ENCODE results near the gene IL1A. TPM values are rescaled to one million over a fixed set of nuclear protein-coding genes. Genes with fewer than 3 reads are reported as not detected.

Gene IL1A
- total RNA-seq, 2 experiments from 2014 or later, result not detected

DNA sequence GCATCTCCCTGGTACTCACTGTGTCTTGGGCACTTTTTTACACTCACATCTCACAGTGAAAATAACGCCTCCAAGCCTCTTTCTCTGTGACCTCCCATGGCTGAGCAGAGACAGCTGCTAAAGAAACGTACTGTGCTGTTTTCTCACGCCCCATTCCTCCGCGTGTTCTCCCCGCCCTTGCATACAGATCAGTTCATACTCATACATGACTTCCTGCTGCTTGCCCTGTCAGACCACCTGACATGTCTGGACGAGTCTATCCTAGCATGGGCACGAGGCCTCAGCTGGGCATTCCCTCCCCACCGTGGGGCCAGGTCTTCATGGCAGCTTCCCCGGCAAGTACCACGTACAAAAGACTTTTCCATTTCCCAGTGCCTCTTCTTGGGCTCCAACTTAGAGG, 21.2 kb upstream of the IL1A start:
- intact Hi-C loops (cut with DNase I, micrococcal nuclease), result no loop called here
- H3K27me3 Mint-ChIP-seq, result no peaks in the 10 kb centered on the region
- Histone ChIP-seq H3K9me3 (ENCODE audit: control insufficient read depth in 1 of 2, insufficient read depth in 1 of 2, low read length in 2 of 2) (peaks cover 0 to 6% of the 10 kb centered on the region in 2 experiments), H3K36me3 (ENCODE audit: insufficient read depth, low read length) (no peaks in the 10 kb centered on the region), H3K4me1 (ENCODE audit: insufficient read depth, low read length) (no peaks in the 10 kb centered on the region), H3K4me3 (ENCODE audit: low read length) (no peak overlapping the region), H3K27me3 (ENCODE audit: control insufficient read depth in 1 of 2, insufficient read depth in 2 of 2, low read length in 2 of 2) (no peaks in the 10 kb centered on the region), H3K27ac (ENCODE audit: low read depth in 1 of 2, low read length in 2 of 2) (no peak overlapping the region)
- TF ChIP-seq, protein P1, sequence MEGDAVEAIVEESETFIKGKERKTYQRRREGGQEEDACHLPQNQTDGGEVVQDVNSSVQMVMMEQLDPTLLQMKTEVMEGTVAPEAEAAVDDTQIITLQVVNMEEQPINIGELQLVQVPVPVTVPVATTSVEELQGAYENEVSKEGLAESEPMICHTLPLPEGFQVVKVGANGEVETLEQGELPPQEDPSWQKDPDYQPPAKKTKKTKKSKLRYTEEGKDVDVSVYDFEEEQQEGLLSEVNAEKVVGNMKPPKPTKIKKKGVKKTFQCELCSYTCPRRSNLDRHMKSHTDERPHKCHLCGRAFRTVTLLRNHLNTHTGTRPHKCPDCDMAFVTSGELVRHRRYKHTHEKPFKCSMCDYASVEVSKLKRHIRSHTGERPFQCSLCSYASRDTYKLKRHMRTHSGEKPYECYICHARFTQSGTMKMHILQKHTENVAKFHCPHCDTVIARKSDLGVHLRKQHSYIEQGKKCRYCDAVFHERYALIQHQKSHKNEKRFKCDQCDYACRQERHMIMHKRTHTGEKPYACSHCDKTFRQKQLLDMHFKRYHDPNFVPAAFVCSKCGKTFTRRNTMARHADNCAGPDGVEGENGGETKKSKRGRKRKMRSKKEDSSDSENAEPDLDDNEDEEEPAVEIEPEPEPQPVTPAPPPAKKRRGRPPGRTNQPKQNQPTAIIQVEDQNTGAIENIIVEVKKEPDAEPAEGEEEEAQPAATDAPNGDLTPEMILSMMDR (IDR thresholded peaks at IDR 0.05), result no peak
- CTCF ChIA-PET, result no interaction called here
- POLR2A ChIA-PET, result interaction anchor here (0.7 kb wide), 1 partner anchor 9 kb away, joined by 3 read pairs; no protein-coding TSS in a partner anchor
- H3K4me1 Mint-ChIP-seq (ENCODE audit: low read depth), result no peaks in the 10 kb centered on the region
- DNase-seq (no peak), ATAC-seq (ENCODE audit: poor library complexity) (no peak)
- H3K9me3 Mint-ChIP-seq, result peaks cover 4% of the 10 kb centered on the region
- H3K36me3 Mint-ChIP-seq (ENCODE audit: low read depth), result no peaks in the 10 kb centered on the region
- H3K4me3 Mint-ChIP-seq, result no peak overlapping the region
- no peak overlapping the region for H3K27ac Mint-ChIP-seq

DNA sequence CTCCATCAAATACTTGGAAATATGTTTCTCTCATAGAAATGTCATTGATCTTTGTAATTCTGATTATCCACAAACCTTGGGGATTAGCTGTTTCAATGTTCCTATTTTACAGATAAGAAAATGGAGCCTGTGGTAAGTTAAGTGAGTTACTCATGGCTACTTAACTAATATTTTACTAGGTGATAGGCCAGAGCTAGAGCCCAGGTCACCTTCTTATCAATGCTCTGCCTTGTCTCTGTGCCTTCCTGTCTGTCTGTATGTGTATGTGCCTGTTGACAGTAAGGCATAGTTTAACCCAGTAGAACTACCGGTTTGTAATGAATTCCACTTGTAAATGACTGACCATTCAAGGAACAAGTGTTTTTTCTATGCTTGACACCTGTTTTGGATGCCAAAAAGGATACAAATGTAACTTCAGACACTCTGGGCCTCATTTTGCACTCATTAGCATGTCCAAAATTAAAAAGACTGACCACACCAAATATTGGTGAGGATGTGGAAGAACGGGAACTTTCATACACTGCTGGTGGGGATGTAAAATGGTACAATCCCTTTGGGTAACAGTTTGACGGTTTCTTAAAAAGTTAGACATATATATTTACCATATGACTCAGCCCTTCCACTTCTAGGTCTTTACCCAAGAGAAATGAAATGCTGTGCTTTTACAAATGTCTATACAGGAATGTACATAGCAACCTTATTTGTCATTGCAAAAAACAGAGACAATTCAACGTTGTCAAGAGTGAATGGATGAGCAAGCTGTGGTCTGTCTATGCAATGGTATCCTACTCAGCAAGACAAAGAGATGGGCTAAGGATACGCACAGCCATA, 19.6 kb upstream of the IL1A start:
- peaks cover 0 to 6% of the 10 kb centered on the region in 2 experiments for H3K9me3 ChIP-seq (ENCODE audit: control insufficient read depth in 1 of 2, insufficient read depth in 1 of 2, low read length in 2 of 2)
- TF ChIP-seq, protein P1 (IDR thresholded peaks at IDR 0.05), result no peak
- H3K9me3 Mint-ChIP-seq, result peaks cover 4% of the 10 kb centered on the region
- no peak overlapping the region for H3K27ac ChIP-seq (ENCODE audit: low read depth in 1 of 2, low read length in 2 of 2)
- no peaks in the 10 kb centered on the region for H3K27me3 ChIP-seq (ENCODE audit: control insufficient read depth in 1 of 2, insufficient read depth in 2 of 2, low read length in 2 of 2)
- DNase-seq, result no peak
- ChIA-PET CTCF (no interaction called here), POLR2A (no interaction called here)
- no peak overlapping the region for H3K4me3 Mint-ChIP-seq
- ATAC-seq (ENCODE audit: poor library complexity), result no peak
- H3K27me3 Mint-ChIP-seq, result no peaks in the 10 kb centered on the region
- no peaks in the 10 kb centered on the region for H3K36me3 ChIP-seq (ENCODE audit: insufficient read depth, low read length)
- H3K27ac Mint-ChIP-seq, result no peak overlapping the region
- H3K4me3 ChIP-seq (ENCODE audit: low read length), result no peak overlapping the region
- no peaks in the 10 kb centered on the region for H3K4me1 ChIP-seq (ENCODE audit: insufficient read depth, low read length)
- intact Hi-C loops (cut with DNase I, micrococcal nuclease), result no loop called here
- no peaks in the 10 kb centered on the region for H3K4me1 Mint-ChIP-seq (ENCODE audit: low read depth)
- no peaks in the 10 kb centered on the region for H3K36me3 Mint-ChIP-seq (ENCODE audit: low read depth)

DNA sequence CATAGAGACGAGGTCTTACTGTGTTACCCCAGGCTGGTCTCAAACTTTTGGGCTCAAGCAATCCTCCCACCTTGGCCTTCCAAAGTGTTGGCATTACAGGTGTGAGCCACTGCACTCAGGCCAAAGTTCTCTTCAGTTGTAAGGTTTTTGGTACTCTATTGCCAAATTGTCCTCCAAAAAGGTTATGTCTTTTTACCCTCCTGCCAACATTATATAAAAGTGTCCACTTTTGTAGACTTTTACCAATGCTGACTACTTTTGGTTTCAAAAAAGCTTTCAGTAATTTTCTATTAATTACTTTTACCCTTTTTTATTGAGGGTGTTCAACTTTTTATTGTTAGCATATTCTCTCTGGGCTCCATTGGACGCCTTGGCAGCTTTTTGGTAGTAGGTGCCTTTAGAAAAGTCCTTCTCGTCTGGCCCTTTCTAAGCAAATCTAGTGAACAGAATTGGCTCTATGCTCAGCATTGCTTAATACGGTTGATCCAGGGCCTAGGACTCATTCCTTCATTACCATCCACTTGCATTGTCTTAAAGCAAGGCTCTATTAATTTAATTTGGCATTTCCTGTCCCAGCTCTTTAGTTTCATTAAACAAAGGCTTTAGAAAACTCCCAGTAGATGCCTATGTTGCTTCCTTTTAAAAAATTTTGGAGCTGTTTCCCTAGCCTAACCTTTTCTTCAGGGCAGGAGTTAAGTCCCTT, 16.7 kb upstream of the IL1A start:
- Mint-ChIP-seq H3K27ac (no peak overlapping the region), H3K27me3 (no peaks in the 10 kb centered on the region), H3K36me3 (ENCODE audit: low read depth) (no peaks in the 10 kb centered on the region), H3K4me3 (no peak overlapping the region), H3K9me3 (no peaks in the 10 kb centered on the region), H3K4me1 (ENCODE audit: low read depth) (no peaks in the 10 kb centered on the region)
- intact Hi-C loops (cut with DNase I, micrococcal nuclease), result no loop called here
- Histone ChIP-seq H3K4me1 (ENCODE audit: insufficient read depth, low read length) (no peaks in the 10 kb centered on the region), H3K4me3 (ENCODE audit: low read length) (no peak overlapping the region), H3K27ac (ENCODE audit: low read depth in 1 of 2, low read length in 2 of 2) (no peak overlapping the region), H3K9me3 (ENCODE audit: control insufficient read depth in 1 of 2, insufficient read depth in 1 of 2, low read length in 2 of 2) (no peaks in the 10 kb centered on the region), H3K27me3 (ENCODE audit: control insufficient read depth in 1 of 2, insufficient read depth in 2 of 2, low read length in 2 of 2) (no peaks in the 10 kb centered on the region), H3K36me3 (ENCODE audit: insufficient read depth, low read length) (no peaks in the 10 kb centered on the region)
- CTCF ChIA-PET, result no interaction called here
- POLR2A ChIA-PET, result no interaction called here
- TF ChIP-seq, protein P1 (IDR thresholded peaks at IDR 0.05), result no peak
- ATAC-seq (ENCODE audit: poor library complexity), result no peak
- DNase-seq, result no peak
